ENCODE results near the gene HABP2. TPM values are rescaled to one million over a fixed set of nuclear protein-coding genes. Genes with fewer than 3 reads are reported as not detected.

The HABP2 gene
- total and polyA plus RNA-seq, 3 donors from 2014 or later = 0.37 to 1.9 TPM; not detected in 1

- no peak for DNase-seq
- WGBS, 2 donors = 77 to 81% methylated on average over 6 of the region's 6 CpGs
- TF ChIP-seq POLR2A (IDR thresholded peaks at IDR 0.05) (no peak), CTCF (IDR thresholded peaks at IDR 0.05) (no peak)
- Histone ChIP-seq H3K27me3 (no peaks in the 10 kb centered on the region), H3K9me3 (no peaks in the 10 kb centered on the region), H3K27ac (no peak overlapping the region), H3K36me3 (ENCODE audit: low read depth, missing control alignments) (no peaks in the 10 kb centered on the region), H3K4me1 (no peaks in the 10 kb centered on the region), H3K4me3 (no peak overlapping the region)
- intact Hi-C loops (cut with DNase I; ENCODE audit: low total_unique reads) = no loop called here
Measured at GRCh38 chr10:113515161-113515560, 37.7 kb upstream of the HABP2 start.

GRCh38 chr10:113515601-113516000 lies 37.3 kb upstream of the HABP2 start:
- H3K9me3 ChIP-seq = no peaks in the 10 kb centered on the region
- H3K4me1 ChIP-seq = no peaks in the 10 kb centered on the region
- no peaks in the 10 kb centered on the region for H3K27me3 ChIP-seq
- 57% methylated on average over 5 of the region's 5 CpGs for WGBS, 2 donors
- H3K4me3 ChIP-seq = no peak overlapping the region
- no peak for DNase-seq
- H3K36me3 ChIP-seq (ENCODE audit: low read depth, missing control alignments) = no peaks in the 10 kb centered on the region
- intact Hi-C loops (cut with DNase I; ENCODE audit: low total_unique reads) = no loop called here
- TF ChIP-seq CTCF (IDR thresholded peaks at IDR 0.05) (no peak), POLR2A (IDR thresholded peaks at IDR 0.05) (no peak)
- H3K27ac ChIP-seq = no peak overlapping the region

GRCh38 chr10:113516061-113516460 lies 36.8 kb upstream of the HABP2 start:
- TF ChIP-seq CTCF (IDR thresholded peaks at IDR 0.05) = no peak
- no peak for TF ChIP-seq POLR2A (IDR thresholded peaks at IDR 0.05)
- Histone ChIP-seq H3K27ac (no peak overlapping the region), H3K4me1 (no peaks in the 10 kb centered on the region), H3K9me3 (no peaks in the 10 kb centered on the region), H3K4me3 (no peak overlapping the region), H3K36me3 (ENCODE audit: low read depth, missing control alignments) (no peaks in the 10 kb centered on the region), H3K27me3 (no peaks in the 10 kb centered on the region)
- WGBS, 2 donors = 88 to 95% methylated on average over 3 of the region's 3 CpGs
- no peak for DNase-seq
- intact Hi-C loops (cut with DNase I; ENCODE audit: low total_unique reads) = no loop called here

GRCh38 chr10:113517165-113517900 lies 35.5 kb upstream of the HABP2 start:
- Histone ChIP-seq H3K36me3 (ENCODE audit: low read depth, missing control alignments) (no peaks in the 10 kb centered on the region), H3K9me3 (no peaks in the 10 kb centered on the region), H3K27me3 (no peaks in the 10 kb centered on the region), H3K4me1 (no peaks in the 10 kb centered on the region), H3K4me3 (no peak overlapping the region), H3K27ac (no peak overlapping the region)
- no peak for DNase-seq
- no peak for TF ChIP-seq POLR2A (IDR thresholded peaks at IDR 0.05)
- no peak for TF ChIP-seq CTCF (IDR thresholded peaks at IDR 0.05)
- intact Hi-C loops (cut with DNase I; ENCODE audit: low total_unique reads) = no loop called here
- WGBS, 2 donors = 84 to 85% methylated on average over 10 of the region's 10 CpGs

- 67 to 86% methylated on average over 5 of the region's 5 CpGs for WGBS, 2 donors
- Histone ChIP-seq H3K36me3 (ENCODE audit: low read depth, missing control alignments) (no peaks in the 10 kb centered on the region), H3K27ac (no peak overlapping the region), H3K4me1 (peaks cover 3% of the 10 kb centered on the region), H3K9me3 (no peaks in the 10 kb centered on the region), H3K27me3 (no peaks in the 10 kb centered on the region), H3K4me3 (no peak overlapping the region)
- TF ChIP-seq POLR2A (IDR thresholded peaks at IDR 0.05) = no peak
- no peak for TF ChIP-seq CTCF (IDR thresholded peaks at IDR 0.05)
- no peak for DNase-seq
- intact Hi-C loops (cut with DNase I; ENCODE audit: low total_unique reads) = no loop called here
Measured at GRCh38 chr10:113517901-113518260, 35.0 kb upstream of the HABP2 start.
